GM12891 (cell line): Measurements from ENCODE around the gene ZNF792.

Source experiments
- POLR2AphosphoS5 ChIP-seq: IDR thresholded peaks from 2 replicates; pipeline ENCODE4 v1.6.1; 2011; ENCODE audit warnings: low read depth, low read length, control low read depth
- TAF1 ChIP-seq: IDR thresholded peaks from 2 replicates; pipeline ENCODE4 v1.6.1; 2011; ENCODE audit warnings: low read depth, low read length, control low read depth

- TF ChIP-seq TAF1: no peak
- TF ChIP-seq POLR2AphosphoS5: no peak
These were observed 30.2 kb upstream of the ZNF792 start for GRCh38 chr19:34994286-34994642.
